Glomerular visceral epithelial cell (primary cell): ENCODE results near the gene ABCC4.
"Not testable (repeated sequence)": the region's sequence is repeated elsewhere in the genome, so short reads cannot be mapped to it uniquely, and the experiment has no call there.

Source experiments
- DNase-seq: peaks from one replicate; pipeline ENCODE4 v3.0.0-alpha.2; 2016; ENCODE audit errors: extremely low spot score

ABCC4 gene

DNA sequence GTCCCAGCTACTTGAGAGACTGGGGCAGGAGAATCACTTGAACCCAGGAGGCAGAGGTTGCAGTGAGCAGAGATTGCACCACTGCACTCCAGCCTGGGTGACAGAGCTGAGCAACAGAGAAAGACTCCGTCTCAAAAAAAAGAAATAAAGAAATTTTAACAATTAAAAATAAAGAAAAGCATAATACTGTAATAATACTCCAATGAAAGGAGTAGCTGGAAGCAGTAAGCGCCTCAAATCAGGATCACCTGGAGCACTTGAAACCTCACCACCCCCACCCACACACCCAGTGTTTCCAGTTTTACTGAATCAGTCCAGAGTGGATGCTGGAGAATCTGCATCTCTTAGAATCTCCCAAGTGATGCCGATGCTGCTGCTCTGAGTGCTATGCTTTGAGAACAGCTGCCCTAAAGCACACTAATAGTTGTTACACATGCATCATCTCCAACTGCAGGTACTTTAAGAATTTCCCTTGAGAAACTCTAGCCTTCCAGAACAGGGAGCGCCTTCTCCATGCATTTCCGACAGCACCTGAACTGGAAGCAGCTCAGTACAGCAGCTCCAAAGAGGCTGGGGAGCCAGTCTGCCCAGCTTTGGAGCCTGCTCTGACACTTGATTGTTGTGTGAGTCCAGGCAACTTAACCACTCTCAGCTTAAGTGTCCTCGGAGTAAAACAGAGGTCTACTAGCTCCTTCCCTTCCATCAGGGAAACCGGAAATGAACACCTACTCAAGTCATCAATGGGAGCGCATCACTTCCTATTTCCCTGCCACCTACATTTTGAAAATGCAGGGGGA lies 2.9 kb downstream of the ABCC4 start:
- DNase-seq = no peak

DNA sequence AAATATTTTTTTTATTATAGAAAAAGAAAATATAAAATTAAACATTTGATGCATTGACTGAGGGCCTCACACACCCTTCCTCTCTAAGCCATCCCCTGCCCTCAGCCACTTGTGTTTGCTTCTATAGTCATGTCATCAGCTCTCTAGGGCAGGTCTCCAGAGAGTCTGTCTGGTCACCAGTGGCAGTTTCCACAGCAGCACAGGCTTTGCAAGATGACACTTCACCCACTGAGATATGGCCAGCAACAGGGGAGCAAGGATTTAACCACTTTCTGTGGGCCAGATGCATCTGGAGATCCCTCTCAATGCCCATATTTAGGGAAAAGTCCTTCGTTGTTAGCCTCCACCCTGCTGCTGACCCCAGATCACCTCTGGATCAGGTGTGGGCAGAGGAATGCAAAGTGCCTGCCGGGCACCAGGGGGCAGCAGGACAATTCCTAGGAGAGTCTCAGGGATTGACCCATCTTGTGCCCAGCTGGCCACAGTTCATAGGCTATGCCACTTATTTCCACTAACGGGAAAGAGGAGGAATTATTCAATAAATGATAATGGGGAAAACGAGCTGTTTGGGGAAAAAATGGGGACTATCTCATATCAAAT lies 4.8 kb downstream of the ABCC4 start:
- DNase-seq = peak; percentile 49

DNA sequence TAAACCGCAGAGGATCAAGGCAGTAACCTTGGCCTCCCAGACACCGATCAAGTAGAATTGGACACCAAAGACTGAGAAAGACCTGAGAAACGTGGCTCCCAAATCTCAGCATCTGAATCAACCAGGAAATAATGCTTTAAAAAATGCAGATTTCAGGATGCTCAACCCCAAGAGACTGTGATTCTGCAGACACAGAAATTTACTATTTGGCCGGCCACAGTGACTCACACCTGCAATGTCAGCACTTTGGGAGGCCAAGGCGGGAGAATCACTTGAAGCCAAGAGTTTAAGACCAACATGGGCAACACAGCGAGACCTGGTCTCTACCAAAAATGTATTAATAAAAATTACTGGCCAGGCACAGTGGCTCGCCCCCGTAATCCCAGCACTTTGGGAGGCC lies 6.2 kb downstream of the ABCC4 start:
- no peak for DNase-seq

GRCh38 chr13:95292622-95293021 lies 8.6 kb downstream of the ABCC4 start:
- DNase-seq = no peak

DNA sequence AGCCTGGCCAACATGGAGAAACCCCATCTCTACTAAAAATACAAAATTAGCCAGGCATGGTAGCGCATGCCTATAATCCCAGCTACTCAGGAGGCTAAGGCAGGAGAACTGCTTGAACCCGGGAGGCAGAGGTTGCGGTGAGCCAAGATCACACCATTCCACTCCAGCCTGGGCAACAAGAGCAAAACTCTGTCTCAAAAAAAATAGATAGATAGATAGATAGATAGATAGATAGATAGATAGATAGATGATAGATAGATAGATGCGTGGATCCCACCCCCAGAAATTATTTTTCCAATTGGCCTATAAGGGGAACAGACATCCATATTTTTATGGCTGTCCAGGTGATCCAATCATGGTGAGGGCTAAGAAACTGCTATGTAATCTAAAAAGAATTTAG lies 11.3 kb downstream of the ABCC4 start:
- DNase-seq = not testable (repeated sequence)

GRCh38 chr13:95289020-95289444 lies 12.2 kb downstream of the ABCC4 start:
- DNase-seq = no peak

- no peak for DNase-seq
These were observed 16.8 kb downstream of the ABCC4 start for GRCh38 chr13:95284436-95284835.

- no peak for DNase-seq
These were observed 22.2 kb downstream of the ABCC4 start for GRCh38 chr13:95279016-95279415.

- DNase-seq = no peak
These were observed 25.2 kb downstream of the ABCC4 start for GRCh38 chr13:95276037-95276505.

DNA sequence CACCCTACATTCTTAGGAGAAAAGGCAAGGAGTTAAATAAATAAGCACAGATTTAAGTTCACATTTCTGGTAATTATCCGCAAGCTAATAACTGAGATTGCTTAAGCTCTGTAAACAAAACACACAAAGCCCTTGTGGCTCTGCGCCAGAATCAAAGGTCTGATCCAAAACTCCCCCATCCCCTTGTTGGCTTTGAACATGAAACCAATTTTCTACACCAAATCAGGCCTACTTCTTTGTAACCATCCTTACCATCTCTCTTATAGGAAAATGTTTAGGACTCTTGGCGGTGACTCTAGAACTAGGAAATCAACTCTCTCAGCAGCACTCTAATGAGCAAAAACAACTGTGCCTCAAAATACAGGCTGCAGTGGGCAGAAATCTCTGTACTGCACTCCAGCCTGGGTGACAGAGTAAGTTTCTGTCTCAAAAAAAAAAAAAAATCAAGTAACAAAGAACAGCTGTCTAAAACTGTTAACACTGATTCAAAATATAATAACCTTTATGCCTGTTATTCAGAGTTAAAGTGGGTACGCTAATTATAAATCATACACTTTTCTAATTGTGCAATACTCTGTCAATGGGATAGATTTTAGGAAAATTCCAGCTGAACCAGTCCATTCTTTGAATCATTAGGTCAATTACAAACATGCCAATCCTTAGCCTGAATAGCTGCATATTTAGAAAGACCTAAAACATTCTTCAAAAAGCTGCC lies 25.8 kb downstream of the ABCC4 start:
- DNase-seq = no peak

GRCh38 chr13:95273592-95274132 lies 27.6 kb downstream of the ABCC4 start:
- not testable (repeated sequence) for DNase-seq

DNA sequence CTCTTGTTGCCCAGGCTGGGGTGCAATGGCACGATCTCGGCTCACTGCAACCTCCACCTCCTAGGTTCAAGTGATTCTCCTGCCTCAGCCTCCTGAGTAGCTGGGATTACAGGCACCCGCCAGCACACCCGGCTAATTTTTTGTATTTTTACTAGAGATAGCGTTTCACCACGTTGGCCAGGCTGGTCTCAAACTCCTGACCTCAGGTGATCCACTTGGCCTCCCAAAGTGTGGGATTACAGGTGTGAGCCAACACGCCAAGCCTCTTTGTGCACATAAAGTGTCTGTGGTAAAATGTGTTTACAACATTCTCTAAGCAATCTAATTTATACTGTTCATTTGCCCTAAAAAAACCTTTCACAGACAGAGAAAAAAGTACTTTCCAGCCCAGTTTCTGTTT lies 29.2 kb downstream of the ABCC4 start:
- DNase-seq = not testable (repeated sequence)

GRCh38 chr13:95269756-95270155 lies 31.5 kb downstream of the ABCC4 start:
- DNase-seq = no peak

GRCh38 chr13:95268343-95269065 lies 32.7 kb downstream of the ABCC4 start:
- not testable (repeated sequence) for DNase-seq

- DNase-seq = peak; percentile 96
These were observed 33.4 kb downstream of the ABCC4 start for GRCh38 chr13:95267662-95268342.

DNA sequence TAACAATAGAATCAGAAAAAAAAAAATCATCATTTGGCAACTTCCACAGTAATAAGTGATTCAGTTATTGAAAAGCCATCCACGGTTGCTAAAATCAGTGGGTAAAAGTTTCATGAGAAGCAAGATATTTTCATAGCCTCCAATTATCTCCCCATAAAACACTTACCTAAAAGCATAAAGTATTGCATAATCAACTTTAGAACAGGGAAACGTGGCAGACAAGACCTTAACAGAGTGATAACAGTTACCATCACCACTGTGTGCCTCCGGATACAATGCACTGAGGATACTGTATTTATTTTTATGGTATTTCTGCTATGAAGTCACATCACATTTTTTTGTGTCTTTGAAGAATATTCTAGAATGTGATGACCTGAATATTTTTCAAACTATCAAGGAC lies 37.0 kb downstream of the ABCC4 start:
- DNase-seq = no peak

DNA sequence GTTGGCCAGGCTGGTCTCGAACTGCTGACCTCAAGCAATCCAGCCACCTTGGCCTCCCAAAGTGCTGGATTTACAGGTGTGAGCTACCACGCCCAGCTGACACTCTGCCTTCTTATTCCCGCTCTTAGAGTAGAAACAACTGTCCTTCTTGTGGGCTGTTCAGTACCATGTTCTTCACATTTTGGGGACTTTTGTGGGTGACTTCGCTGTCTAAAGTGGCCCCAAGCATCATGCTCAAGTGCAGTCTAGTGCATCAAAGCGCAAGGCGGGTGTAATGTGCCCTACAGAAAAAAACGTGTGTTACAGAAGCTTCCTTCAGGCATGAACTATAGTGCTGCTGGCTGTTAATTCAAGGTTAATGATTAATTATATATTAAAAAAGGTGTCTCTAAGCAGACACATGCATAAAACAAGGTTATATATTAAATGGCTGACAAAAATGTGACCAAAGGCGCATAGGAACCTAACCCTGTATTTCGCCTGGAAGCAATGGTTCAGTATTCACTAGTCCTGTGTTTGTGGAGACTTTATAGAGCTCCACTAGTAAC lies 38.3 kb downstream of the ABCC4 start:
- DNase-seq = no peak

DNA sequence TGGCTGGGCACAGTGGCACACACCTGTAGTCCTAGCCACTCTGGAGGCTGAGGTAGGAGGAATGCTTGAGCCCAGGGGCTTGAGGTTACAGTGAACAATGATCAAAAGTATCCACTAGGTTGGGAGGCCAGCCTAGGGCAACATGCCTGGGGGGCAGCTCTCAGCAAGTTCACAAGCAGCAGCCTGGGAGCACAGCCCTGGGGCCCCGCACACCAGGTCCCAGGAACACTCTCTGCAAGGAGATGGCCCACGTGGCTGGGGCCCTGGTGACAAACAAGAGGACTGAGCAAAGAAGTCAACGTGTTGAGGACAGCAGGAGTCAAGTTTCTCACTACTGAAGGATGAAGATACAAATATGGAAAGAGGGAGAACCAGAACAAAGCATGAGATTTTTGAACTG lies 39.3 kb downstream of the ABCC4 start:
- DNase-seq = no peak

DNA sequence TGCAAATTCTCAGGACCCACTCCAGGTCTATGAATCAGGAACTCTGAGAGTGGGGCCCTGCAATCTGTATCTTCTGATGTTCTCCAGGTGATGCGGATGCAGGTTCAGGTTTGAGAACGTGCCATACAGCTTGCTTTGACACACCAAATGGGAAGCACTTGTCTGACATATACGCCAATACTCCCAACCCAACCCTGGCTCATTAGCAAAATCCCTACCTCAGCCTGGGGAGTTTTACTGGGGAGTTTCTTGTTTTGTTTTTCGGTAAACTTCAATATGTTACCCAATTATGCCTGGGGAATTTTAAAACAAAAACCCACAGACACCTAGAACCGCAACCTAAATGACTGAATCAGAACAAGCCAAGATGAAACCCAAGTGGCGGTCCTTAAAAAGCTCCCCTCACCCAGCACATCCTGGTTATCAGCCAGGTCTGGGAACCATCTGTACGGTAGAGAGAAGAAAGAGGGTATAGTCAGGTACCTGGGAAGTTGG lies 41.2 kb downstream of the ABCC4 start:
- no peak for DNase-seq

DNA sequence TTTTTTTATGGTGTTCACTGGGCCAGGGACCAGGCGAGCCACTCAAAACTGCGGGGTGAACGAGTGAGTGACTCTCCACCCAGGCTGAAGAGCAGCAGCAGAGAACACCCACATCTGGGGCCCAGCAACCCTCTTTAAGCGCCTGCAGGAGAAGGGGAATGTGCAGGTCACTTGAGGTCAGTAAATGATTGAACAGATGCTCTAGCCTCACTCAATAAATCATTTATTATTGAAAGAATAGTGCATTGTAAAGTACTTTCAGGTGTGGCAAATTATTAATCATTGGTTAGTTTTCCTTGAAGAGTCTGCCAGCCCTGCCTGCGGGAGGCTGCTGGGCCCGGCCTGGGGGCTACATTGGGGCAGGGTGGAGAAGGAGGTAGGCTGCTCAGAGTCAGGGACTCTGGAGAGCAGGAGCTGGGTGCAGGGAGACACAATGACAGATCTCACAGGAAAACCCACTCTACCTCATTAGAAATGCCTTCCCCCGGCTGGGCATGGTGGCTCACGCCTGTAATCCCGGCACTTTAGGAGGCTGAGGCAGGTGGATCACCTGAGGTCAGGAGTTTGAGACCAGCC lies 42.5 kb downstream of the ABCC4 start:
- DNase-seq = peak; percentile 94
